Measurements from ENCODE around the gene ATP5PB.

- no peak for TF ChIP-seq CTCF (IDR thresholded peaks at IDR 0.05)
- TF ChIP-seq POLR2A (IDR thresholded peaks at IDR 0.05) = no peak
Observed at GRCh38 chr1:111448482-111448917, 764 bp upstream of the ATP5PB start.
